Measurements from ENCODE around the gene RET.

RET gene

DNA sequence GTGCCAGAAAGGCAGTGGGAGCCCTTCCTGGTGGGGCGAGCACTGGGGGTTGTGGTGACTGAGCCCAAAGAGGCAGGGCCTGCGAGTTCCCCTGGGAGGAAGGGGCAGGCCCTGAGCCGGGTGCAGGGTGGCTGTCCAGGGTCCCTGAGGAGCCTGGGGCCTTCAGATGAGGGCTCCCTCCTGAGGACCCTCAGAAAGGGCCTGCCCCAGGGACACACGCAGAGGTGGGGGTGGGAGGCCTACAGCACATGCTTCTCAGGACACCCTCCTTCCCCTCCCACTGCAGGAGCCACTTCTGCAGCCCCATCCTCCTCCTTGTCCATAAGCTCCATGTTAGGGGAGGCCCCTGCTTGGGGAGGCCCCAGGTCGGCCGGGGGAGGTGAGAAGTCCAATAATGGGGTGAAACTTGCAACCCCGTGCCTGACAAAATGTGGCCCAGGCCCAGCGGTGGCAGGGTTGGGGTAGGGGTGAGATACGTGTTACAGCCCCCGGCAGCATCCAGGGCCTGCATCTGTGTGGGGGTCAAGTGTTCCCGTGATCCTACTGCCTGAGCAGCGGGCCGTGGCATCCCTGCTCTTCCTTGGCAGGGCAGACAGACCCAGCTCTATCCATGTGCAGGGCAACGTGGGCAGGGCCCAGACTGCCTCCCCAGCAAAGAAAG, 31.8 kb upstream of the RET start:
- no peak for DNase-seq

- no peak for DNase-seq
These were observed 31.1 kb upstream of the RET start for GRCh38 chr10:43045631-43046287.

DNA sequence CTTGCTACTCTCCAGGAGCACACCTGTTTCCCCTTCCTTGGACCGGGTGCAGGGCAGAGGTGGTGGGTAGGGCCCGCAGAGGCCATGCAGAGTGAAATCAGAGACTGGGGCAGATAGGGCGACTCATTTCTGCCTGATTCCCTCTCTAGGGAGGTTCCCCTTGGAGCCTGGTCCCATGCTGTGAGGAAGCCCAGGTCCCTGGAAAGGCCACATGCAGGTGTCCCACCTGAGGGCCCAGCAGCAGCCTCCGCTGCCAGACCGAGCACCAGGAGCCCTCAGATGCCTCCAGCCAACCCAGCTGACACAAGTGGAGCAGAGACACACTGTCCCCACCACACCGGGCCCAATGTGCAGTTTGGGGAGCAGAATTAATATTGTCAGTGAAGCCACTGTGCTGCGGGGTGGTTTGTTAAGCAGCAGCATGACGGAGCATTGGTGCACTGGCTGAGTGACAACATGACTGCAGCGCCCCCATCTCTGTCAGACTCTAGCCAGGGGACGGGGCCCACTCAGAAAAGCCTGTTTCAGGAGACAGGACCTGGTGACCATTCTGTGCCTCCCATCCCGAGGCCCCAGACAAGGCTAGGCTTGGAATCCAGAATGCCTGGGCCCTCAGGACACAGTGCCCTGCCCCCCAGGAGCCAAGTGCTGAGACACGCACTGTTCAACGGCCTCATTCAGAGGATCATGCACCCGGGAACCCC, 30.4 kb upstream of the RET start:
- DNase-seq = no peak

DNA sequence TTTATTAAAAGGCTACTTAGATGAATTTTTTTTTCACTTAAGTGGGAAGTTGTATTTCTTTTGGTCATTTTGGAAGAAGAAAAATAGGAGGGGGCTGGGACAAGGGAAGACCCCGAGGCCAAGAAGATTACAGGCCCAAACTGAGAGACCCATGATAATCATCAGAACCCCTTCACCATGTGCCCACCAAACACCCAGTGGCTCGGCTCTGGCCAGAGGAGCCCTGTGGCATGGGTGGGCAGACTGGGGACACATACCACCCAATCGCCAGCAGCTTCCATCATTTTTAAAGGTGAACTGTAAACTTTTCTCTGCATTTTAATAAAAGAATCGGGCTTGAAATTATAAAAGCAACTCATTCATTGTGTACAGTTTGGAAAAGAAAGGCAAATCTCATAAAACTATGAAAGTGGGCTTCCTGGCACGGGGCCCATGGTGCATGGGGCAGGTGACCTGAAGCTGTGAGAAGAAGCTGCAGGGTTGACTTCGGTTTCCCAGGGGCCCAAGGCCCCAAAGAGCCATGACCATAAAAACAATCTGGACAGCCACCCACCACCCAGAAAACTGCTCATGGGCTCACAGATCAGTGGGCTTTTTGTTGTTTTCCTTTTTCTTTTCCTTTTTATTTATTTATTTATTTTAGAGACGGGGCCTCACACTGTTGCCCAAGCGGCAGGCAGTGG, 29.4 kb upstream of the RET start:
- DNase-seq = no peak

DNA sequence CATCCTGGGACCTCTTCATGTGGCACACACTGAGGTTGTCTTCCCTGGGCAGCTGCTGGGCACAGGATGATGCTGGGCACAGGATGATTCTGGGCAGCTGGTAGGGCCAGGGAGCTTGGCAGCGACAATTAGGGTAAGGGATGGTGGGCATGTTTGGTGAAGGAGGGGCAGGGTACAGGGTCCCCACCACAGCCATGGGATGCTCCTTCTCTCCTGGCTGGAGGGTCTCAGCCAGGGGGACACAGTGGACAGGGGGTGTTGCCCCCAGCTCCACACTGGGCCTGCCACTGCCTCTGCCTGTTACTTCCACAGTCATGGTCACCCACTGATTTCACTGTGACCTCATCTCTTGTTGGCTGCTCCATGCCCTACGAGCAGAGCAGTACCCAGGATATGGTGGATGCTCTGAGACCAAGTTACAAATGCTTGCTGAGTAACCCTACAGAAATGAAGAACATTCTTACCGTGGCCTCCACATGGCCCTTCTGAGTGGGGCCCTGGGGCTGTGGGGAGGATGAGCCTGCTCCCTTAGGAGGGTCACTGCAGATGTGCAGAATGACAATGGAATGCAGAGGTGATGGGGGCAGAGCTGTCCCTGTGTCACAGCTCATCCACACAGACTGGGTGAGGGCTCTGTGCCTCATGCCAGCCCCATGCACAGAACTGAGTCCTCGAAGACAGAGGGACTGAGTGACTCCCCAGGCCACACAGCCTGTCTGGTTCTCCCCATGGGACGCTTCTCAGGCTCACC, 28.4 kb upstream of the RET start:
- DNase-seq = no peak

- DNase-seq = no peak
These were observed 27.8 kb upstream of the RET start for GRCh38 chr10:43049081-43049551.

GRCh38 chr10:43050011-43050410, 26.9 kb upstream of the RET start:
- no peak for DNase-seq

- DNase-seq = no peak
These were observed 23.0 kb upstream of the RET start for GRCh38 chr10:43053825-43054224.

GRCh38 chr10:43054593-43054992, 22.3 kb upstream of the RET start:
- no peak for DNase-seq

- no peak for DNase-seq
These were observed 21.7 kb upstream of the RET start for GRCh38 chr10:43055217-43055616.

DNA sequence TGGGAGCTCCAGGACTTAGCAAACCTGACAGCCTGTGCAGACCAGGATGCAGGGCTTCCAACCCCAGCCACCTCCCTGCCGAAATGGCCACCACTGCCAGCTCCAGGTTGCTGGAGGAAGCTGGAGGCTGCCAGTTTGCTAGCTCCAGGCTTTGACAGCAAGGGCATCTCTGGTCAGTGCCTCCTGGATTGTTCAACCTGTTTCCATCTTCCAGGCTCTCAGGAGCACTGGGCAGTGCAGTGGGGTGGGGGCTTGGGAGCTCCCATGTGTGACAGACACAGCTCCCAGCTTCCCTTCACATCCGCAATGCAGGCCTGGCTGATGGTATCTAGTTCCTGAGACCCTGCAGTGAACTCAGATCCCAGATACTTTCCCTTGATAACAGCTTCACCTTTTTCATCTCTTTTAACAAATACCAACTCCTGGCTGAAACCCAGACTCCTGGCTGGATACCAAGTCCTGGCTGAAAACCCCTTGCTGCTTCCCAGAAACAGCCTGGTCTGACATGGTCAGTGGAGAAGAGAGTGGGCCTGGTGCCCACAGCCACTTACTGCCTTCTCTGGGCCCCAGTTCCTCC, 20.8 kb upstream of the RET start:
- DNase-seq = no peak

DNA sequence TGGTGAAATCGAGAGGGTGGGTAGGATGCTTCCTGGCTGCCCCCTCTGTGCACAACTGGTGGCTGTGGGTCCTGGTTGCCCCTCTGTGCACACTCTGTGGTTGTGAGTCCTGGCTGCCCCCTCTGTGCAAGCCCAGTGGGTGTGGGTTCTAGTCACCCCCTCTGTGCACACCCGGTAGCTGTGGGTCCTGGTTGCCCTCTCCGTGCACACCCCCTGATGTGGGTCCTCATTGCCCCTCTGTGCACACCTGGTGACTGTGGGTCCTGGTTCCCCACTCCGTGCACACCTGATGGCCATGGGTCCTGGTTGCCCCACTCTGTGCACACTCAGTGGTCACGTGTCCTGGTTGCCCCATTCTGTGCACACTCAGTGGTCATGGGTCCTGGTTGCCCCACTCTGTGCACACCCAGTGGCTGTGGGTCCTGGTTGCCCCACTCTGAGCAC, 20.3 kb upstream of the RET start:
- no peak for DNase-seq

- no peak for DNase-seq
These were observed 19.6 kb upstream of the RET start for GRCh38 chr10:43057231-43057711.

DNA sequence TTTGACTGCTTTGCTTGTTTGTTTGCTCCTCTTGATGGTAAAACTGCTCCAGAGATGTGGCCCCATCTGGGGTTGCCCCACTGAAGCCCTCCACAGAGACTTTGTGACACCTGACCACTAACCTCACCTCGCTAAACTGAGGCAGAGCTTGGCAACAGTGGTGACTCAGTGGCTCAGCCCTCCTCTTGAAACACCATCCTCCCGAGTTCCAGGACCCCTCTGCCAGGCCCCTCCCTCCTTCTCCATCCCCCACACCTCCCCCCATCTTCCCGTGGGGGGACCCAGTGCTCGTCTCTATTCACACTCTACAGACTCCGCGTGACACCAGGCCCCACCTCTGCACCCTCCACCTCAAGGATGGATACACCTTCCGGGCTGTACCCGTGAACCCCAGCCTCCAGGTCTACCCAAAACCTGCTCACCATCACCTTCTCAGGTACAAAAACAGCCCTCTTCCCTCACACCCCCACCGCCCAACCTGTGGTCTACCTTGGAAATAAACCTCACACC, 19.0 kb upstream of the RET start:
- DNase-seq = no peak

GRCh38 chr10:43058716-43059335, 18.0 kb upstream of the RET start:
- DNase-seq = no peak

DNA sequence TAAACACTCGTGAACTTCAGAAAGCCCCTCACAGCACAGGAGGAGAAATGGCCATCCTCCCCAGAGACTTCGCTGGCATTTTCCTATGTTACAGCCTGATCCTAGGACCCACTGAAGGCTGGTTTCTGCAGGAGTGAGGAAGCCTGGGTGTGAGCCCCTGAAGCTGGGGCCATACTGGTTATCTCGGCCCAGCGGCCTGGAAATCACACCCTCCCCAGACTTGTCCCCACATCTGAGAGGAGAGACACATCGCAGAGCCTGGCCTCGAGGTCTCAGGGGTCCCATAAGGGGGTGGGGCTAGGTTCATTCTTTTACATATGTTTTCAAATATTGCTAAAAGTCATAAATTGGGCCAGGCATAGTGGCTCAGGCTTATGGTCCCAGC, 17.5 kb upstream of the RET start:
- no peak for DNase-seq

DNA sequence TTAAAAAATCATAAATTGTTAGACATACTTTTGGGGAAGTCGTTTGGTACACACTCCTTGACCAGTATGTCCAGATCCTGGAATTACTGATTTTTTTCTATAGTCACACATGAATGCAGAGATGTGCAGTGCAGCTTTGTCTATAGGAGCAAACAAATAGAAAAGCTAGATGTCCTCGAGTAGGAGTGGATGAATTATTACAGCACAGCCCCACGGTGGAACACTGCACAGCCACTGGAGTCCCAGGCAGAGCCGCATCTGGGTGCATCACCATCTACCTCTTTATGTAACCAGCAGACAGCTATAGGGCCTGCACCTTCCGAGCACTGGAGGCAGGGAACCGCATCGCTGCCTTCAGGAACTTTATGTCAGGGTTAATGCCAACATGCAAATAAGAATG, 17.0 kb upstream of the RET start:
- DNase-seq = no peak

DNA sequence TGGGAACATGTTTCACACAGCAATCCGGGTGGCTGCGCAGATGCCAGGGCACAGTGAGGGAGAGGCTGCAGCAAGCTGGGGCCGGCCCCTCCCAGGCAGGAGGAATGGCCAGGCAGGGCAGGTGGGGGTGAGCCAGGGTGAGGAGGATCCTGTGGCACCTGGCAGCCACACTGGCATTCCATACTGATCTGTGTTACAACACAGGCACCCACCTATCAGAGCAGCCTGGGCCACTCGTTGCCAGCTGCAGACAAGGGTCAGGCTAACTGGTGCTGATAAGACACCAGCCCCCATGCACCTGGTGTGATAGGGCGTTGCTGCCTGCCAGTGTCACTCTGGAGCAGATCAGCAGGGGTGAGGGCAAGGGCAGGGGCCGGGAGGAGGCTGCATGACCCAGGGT, 16.6 kb upstream of the RET start:
- DNase-seq = no peak

DNA sequence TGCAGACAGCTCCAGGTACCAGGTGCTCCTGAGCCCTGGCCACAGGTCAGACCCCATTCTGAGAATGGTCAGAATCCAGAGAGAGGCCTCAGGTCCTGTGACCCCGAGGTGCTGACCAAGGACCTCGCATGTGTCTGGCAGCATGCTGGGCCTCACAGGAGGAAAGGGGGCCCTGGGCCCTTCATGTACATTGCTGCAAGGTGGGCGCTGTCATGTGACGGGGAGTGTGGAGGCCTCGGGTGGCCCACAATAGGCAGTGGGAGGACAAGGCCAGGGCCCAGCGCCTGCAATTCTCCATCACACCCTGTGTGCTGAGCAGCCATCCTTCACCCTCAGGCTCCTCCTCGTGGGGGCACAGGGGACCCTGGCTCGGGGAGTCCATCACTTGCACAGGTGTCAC, 15.5 kb upstream of the RET start:
- no peak for DNase-seq

- no peak for DNase-seq
These were observed 15.1 kb upstream of the RET start for GRCh38 chr10:43061760-43062159.

DNA sequence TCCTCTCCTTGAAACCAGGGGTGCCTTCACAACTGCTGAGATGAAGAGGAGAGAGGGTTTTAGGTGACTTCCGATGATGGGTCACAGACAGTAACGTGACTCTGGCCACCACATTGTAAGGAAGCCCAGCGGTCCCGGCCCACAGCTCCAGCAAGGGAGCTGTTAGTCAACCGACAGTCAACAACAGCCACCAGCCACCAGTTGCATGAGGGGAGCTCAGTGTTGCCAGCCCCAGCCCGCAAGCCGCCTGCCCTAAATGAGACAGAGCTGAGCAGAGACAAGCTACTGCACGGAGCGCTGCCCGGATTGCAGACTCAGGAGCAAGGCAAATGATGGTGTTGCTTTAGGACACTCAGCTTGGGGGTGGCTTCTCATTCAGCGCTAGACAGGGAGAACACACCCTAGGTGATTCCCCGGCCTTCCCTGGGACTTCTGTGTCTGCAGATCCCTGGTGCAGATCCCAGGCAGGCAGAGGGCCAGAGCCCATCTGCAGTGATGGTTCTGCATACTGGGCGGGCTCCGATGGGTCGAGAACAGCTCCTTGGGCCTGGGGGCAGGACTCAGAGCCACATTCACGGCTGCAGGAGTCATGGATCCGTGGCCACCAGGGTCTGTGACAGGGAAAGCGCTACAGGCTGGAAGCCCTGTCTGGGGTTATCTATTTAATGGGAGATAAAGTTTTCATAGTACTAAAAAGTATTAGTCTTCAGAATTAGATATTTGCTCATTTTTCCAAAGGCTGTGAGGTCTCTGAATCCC, 14.3 kb upstream of the RET start:
- DNase-seq = no peak
